ENCODE results near the gene ZNF160. TPM values are rescaled to one million over a fixed set of nuclear protein-coding genes. Genes with fewer than 3 reads are reported as not detected.

Gene ZNF160
- total and polyA plus RNA-seq, 2 of the 8 experiments (the other 6 are each of a cell fraction or from before 2014, with no cell fraction given): 15.8 to 31.2 TPM

GRCh38 chr19:53041366-53041765 lies 61.9 kb downstream of the ZNF160 start (continued):
- TF ChIP-seq, protein P1, sequence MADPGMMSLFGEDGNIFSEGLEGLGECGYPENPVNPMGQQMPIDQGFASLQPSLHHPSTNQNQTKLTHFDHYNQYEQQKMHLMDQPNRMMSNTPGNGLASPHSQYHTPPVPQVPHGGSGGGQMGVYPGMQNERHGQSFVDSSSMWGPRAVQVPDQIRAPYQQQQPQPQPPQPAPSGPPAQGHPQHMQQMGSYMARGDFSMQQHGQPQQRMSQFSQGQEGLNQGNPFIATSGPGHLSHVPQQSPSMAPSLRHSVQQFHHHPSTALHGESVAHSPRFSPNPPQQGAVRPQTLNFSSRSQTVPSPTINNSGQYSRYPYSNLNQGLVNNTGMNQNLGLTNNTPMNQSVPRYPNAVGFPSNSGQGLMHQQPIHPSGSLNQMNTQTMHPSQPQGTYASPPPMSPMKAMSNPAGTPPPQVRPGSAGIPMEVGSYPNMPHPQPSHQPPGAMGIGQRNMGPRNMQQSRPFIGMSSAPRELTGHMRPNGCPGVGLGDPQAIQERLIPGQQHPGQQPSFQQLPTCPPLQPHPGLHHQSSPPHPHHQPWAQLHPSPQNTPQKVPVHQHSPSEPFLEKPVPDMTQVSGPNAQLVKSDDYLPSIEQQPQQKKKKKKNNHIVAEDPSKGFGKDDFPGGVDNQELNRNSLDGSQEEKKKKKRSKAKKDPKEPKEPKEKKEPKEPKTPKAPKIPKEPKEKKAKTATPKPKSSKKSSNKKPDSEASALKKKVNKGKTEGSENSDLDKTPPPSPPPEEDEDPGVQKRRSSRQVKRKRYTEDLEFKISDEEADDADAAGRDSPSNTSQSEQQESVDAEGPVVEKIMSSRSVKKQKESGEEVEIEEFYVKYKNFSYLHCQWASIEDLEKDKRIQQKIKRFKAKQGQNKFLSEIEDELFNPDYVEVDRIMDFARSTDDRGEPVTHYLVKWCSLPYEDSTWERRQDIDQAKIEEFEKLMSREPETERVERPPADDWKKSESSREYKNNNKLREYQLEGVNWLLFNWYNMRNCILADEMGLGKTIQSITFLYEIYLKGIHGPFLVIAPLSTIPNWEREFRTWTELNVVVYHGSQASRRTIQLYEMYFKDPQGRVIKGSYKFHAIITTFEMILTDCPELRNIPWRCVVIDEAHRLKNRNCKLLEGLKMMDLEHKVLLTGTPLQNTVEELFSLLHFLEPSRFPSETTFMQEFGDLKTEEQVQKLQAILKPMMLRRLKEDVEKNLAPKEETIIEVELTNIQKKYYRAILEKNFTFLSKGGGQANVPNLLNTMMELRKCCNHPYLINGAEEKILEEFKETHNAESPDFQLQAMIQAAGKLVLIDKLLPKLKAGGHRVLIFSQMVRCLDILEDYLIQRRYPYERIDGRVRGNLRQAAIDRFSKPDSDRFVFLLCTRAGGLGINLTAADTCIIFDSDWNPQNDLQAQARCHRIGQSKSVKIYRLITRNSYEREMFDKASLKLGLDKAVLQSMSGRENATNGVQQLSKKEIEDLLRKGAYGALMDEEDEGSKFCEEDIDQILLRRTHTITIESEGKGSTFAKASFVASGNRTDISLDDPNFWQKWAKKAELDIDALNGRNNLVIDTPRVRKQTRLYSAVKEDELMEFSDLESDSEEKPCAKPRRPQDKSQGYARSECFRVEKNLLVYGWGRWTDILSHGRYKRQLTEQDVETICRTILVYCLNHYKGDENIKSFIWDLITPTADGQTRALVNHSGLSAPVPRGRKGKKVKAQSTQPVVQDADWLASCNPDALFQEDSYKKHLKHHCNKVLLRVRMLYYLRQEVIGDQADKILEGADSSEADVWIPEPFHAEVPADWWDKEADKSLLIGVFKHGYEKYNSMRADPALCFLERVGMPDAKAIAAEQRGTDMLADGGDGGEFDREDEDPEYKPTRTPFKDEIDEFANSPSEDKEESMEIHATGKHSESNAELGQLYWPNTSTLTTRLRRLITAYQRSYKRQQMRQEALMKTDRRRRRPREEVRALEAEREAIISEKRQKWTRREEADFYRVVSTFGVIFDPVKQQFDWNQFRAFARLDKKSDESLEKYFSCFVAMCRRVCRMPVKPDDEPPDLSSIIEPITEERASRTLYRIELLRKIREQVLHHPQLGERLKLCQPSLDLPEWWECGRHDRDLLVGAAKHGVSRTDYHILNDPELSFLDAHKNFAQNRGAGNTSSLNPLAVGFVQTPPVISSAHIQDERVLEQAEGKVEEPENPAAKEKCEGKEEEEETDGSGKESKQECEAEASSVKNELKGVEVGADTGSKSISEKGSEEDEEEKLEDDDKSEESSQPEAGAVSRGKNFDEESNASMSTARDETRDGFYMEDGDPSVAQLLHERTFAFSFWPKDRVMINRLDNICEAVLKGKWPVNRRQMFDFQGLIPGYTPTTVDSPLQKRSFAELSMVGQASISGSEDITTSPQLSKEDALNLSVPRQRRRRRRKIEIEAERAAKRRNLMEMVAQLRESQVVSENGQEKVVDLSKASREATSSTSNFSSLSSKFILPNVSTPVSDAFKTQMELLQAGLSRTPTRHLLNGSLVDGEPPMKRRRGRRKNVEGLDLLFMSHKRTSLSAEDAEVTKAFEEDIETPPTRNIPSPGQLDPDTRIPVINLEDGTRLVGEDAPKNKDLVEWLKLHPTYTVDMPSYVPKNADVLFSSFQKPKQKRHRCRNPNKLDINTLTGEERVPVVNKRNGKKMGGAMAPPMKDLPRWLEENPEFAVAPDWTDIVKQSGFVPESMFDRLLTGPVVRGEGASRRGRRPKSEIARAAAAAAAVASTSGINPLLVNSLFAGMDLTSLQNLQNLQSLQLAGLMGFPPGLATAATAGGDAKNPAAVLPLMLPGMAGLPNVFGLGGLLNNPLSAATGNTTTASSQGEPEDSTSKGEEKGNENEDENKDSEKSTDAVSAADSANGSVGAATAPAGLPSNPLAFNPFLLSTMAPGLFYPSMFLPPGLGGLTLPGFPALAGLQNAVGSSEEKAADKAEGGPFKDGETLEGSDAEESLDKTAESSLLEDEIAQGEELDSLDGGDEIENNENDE (IDR thresholded peaks at IDR 0.05; ENCODE audit: insufficient replicate concordance, low read length): no peak
- no peak for TF ChIP-seq KDM5A (IDR thresholded peaks at IDR 0.05; ENCODE audit: low read length)
- TF ChIP-seq, protein P2, sequence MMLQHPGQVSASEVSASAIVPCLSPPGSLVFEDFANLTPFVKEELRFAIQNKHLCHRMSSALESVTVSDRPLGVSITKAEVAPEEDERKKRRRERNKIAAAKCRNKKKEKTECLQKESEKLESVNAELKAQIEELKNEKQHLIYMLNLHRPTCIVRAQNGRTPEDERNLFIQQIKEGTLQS (IDR thresholded peaks at IDR 0.05; ENCODE audit: insufficient read depth, low read depth, low read length): no peak

Data from H1 (cell line).